Natural killer cell (primary cell): Measurements from ENCODE around the gene DNAI2. TPM values are rescaled to one million over a fixed set of nuclear protein-coding genes. Genes with fewer than 3 reads are reported as not detected.

Experiments
- ATAC-seq, 3 donors: fragments of 150-1000 bp in 2 of 3; fragments of 200-7000 bp in 1 of 3; cut with Tn5 transposase; 1 replicate in 1 of 3; 2 replicates in 2 of 3; pipeline ENCODE4 v1.10.0; 2021; ENCODE audit warnings: mild to moderate bottlenecking in 2 of 3, moderate library complexity in 2 of 3
- DNase-seq, 2 donors: peaks; one replicate each; pipeline versions ENCODE4 v3.0.0 to v3.0.0-alpha.2; 2013 to 2021; ENCODE audit warnings: mixed read lengths in 1 of 2
- H3K27ac ChIP-seq: one replicate; pipeline ENCODE4 v1.5.1; 2013; ENCODE audit warnings: mild to moderate bottlenecking, low read length
- H3K27me3 ChIP-seq: one replicate; pipeline ENCODE4 v1.6.1; 2013; ENCODE audit warnings: low read length; ENCODE audit not compliant: control insufficient read depth, insufficient read depth
- H3K36me3 ChIP-seq: one replicate; pipeline ENCODE4 v1.6.1; 2013; ENCODE audit warnings: low read length; ENCODE audit not compliant: control insufficient read depth, insufficient read depth
- H3K4me1 ChIP-seq: one replicate; pipeline ENCODE4 v1.6.1; 2013; ENCODE audit warnings: low read length; ENCODE audit not compliant: control insufficient read depth, insufficient read depth
- H3K4me3 ChIP-seq: one replicate; pipeline ENCODE4 v1.5.1; 2013; ENCODE audit warnings: low read length
- H3K9me3 ChIP-seq: one replicate; pipeline ENCODE4 v1.6.1; 2013; ENCODE audit warnings: low read length; ENCODE audit not compliant: control insufficient read depth, insufficient read depth
- H3K27ac Mint-ChIP-seq, 2 donors: one replicate each; pipeline ENCODE4 v1.8.0; 2022; ENCODE audit warnings: mild to moderate bottlenecking in 2 of 2, mixed read lengths in 2 of 2, moderate library complexity in 1 of 2
- H3K27me3 Mint-ChIP-seq, 2 donors: one replicate each; pipeline ENCODE4 v1.8.0; 2022; ENCODE audit warnings: low read depth in 2 of 2, mixed read lengths in 2 of 2
- H3K36me3 Mint-ChIP-seq: one replicate; pipeline ENCODE4 v1.8.0; 2022; ENCODE audit warnings: mixed read lengths
- H3K4me1 Mint-ChIP-seq, 2 donors: one replicate each; pipeline ENCODE4 v1.8.0; 2022; ENCODE audit warnings: mixed read lengths in 2 of 2
- H3K4me3 Mint-ChIP-seq: one replicate; pipeline ENCODE4 v1.8.0; 2022; ENCODE audit warnings: mild to moderate bottlenecking, moderate library complexity, mixed read lengths
- H3K9me3 Mint-ChIP-seq, 2 donors: one replicate each; pipeline ENCODE4 v1.8.0; 2022; ENCODE audit warnings: mixed read lengths in 2 of 2
- CTCF ChIP-seq: fragments of 200-600 bp; IDR thresholded peaks from one replicate; pipeline ENCODE4 v1.8.0; 2022; ENCODE audit warnings: antibody characterized with exemption
- WGBS: methylation state at CpG from one replicate; pipeline ENCODE4 v1.1.7; 2013; ENCODE audit warnings: missing lambda C conversion rate; ENCODE audit not compliant: insufficient coverage; 5-methylcytosine and 5-hydroxymethylcytosine counted together
- intact Hi-C: fragments of 100-400 bp; cut with micrococcal nuclease; formaldehyde crosslinking; loops from one replicate; pipeline ENCODE4 v1.14.2; 2022
- total RNA-seq, 4 donors: library from RNA; stranded (reverse); fragments of 120-200 nt in 1 of 4; gene quantifications; one replicate each; pipeline versions ENCODE4 v1.2.3 to v1.2.4, GENCODE V29; 2013 to 2022

DNAI2 gene
- total RNA-seq, 3 donors from 2014 or later (not counting 1 experiment from before 2014, with no cell fraction given) = 0.35 to 1.8 (median 1.2) TPM

- Histone ChIP-seq H3K36me3 (no peaks in the 10 kb centered on the region), H3K27ac (no peak overlapping the region), H3K27me3 (peaks cover 8% of the 10 kb centered on the region), H3K4me3 (no peak overlapping the region), H3K4me1 (no peaks in the 10 kb centered on the region), H3K9me3 (no peaks in the 10 kb centered on the region)
- no peaks in the 10 kb centered on the region for H3K4me1 Mint-ChIP-seq
- no peaks in the 10 kb centered on the region for H3K36me3 Mint-ChIP-seq
- no peak overlapping the region for H3K27ac Mint-ChIP-seq
- intact Hi-C loops = no loop called here
- WGBS = 87% methylated on average over 14 of the region's 14 CpGs
- TF ChIP-seq CTCF = no peak
- DNase-seq (no peak), ATAC-seq (no peak)
- H3K4me3 Mint-ChIP-seq = no peak overlapping the region
- no peaks in the 10 kb centered on the region for H3K9me3 Mint-ChIP-seq
- H3K27me3 Mint-ChIP-seq = peaks cover 0 to 12% of the 10 kb centered on the region in 2 donors
Observed at GRCh38 chr17:74347646-74348045, 73.6 kb downstream of the DNAI2 start.

- intact Hi-C loops = no loop called here
- Mint-ChIP-seq H3K4me3 (no peak overlapping the region), H3K27me3 (peaks cover 12 to 24% of the 10 kb centered on the region in 2 donors), H3K9me3 (no peaks in the 10 kb centered on the region), H3K27ac (no peak overlapping the region), H3K4me1 (peaks cover 0 to 4% of the 10 kb centered on the region in 2 donors), H3K36me3 (no peaks in the 10 kb centered on the region)
- Histone ChIP-seq H3K4me3 (no peak overlapping the region), H3K36me3 (no peaks in the 10 kb centered on the region), H3K27ac (no peak overlapping the region), H3K27me3 (peaks cover 17% of the 10 kb centered on the region), H3K4me1 (no peaks in the 10 kb centered on the region), H3K9me3 (no peaks in the 10 kb centered on the region)
- 86% methylated on average over 19 of the region's 19 CpGs for WGBS
- no peak for DNase-seq
- no peak for ATAC-seq
- TF ChIP-seq CTCF = no peak
Observed at GRCh38 chr17:74349120-74349519, 75.1 kb downstream of the DNAI2 start.

- peaks cover 0 to 7% of the 10 kb centered on the region in 2 donors for H3K4me1 Mint-ChIP-seq
- ATAC-seq = no peak
- no peaks in the 10 kb centered on the region for H3K36me3 Mint-ChIP-seq
- Histone ChIP-seq H3K36me3 (no peaks in the 10 kb centered on the region), H3K9me3 (no peaks in the 10 kb centered on the region), H3K27me3 (peaks cover 25% of the 10 kb centered on the region), H3K27ac (no peak overlapping the region), H3K4me3 (no peak overlapping the region), H3K4me1 (no peaks in the 10 kb centered on the region)
- H3K27ac Mint-ChIP-seq = no peak overlapping the region
- intact Hi-C loops = loop anchor here (10.0 kb wide), 1 partner anchor 46 kb away; no protein-coding TSS in a partner anchor
- TF ChIP-seq CTCF = no peak
- H3K9me3 Mint-ChIP-seq = no peaks in the 10 kb centered on the region
- peaks cover 18 to 29% of the 10 kb centered on the region in 2 donors for H3K27me3 Mint-ChIP-seq
- 92% methylated on average over 20 of the region's 20 CpGs for WGBS
- H3K4me3 Mint-ChIP-seq = no peak overlapping the region
- DNase-seq = no peak
Observed at GRCh38 chr17:74350486-74350885, 76.5 kb downstream of the DNAI2 start.

GRCh38 chr17:74351552-74352210 is 77.6 kb downstream of the DNAI2 start:
- no peak for TF ChIP-seq CTCF
- Mint-ChIP-seq H3K9me3 (no peaks in the 10 kb centered on the region), H3K36me3 (no peaks in the 10 kb centered on the region), H3K4me3 (no peak overlapping the region), H3K27me3 (peaks cover 18 to 37% of the 10 kb centered on the region in 2 donors), H3K4me1 (peaks cover 0 to 7% of the 10 kb centered on the region in 2 donors), H3K27ac (no peak overlapping the region)
- 6% methylated on average over 55 of the region's 55 CpGs for WGBS
- peaks cover 2% of the 10 kb centered on the region for H3K4me1 ChIP-seq
- H3K36me3 ChIP-seq = no peaks in the 10 kb centered on the region
- H3K4me3 ChIP-seq = no peak overlapping the region
- H3K9me3 ChIP-seq = no peaks in the 10 kb centered on the region
- intact Hi-C loops = loop anchor here (10.0 kb wide), 1 partner anchor 47 kb away; no protein-coding TSS in a partner anchor
- H3K27me3 ChIP-seq = peaks cover 33% of the 10 kb centered on the region
- ATAC-seq = no peak
- no peak overlapping the region for H3K27ac ChIP-seq
- peak in 1 of 2 donors; percentile 31 for DNase-seq
